ENCODE results near the gene PCDHGA12.

PCDHGA12 gene

GRCh38 chr5:141477044-141477575 is 46.8 kb downstream of the PCDHGA12 start:
- DNase-seq (ENCODE audit: low read depth): no peak
- no peak for TF ChIP-seq CTCF (IDR thresholded peaks at IDR 0.05; ENCODE audit: insufficient read depth, low read depth, low read length, missing control alignments)
- peak overlapping the region; percentile 90 for H3K4me3 ChIP-seq (ENCODE audit: low read depth, low read length)

- H3K4me3 ChIP-seq (ENCODE audit: low read depth, low read length): no peak overlapping the region
- DNase-seq (ENCODE audit: low read depth): no peak
- TF ChIP-seq CTCF (IDR thresholded peaks at IDR 0.05; ENCODE audit: insufficient read depth, low read depth, low read length, missing control alignments): no peak
These were observed 47.5 kb downstream of the PCDHGA12 start for GRCh38 chr5:141477815-141478214.

GRCh38 chr5:141478321-141478945 is 48.1 kb downstream of the PCDHGA12 start:
- H3K4me3 ChIP-seq (ENCODE audit: low read depth, low read length): no peak overlapping the region
- peak; percentile 46 for DNase-seq (ENCODE audit: low read depth)
- TF ChIP-seq CTCF (IDR thresholded peaks at IDR 0.05; ENCODE audit: insufficient read depth, low read depth, low read length, missing control alignments): peak; percentile 27

GRCh38 chr5:141479776-141480175 is 49.5 kb downstream of the PCDHGA12 start:
- TF ChIP-seq CTCF (IDR thresholded peaks at IDR 0.05; ENCODE audit: insufficient read depth, low read depth, low read length, missing control alignments): no peak
- H3K4me3 ChIP-seq (ENCODE audit: low read depth, low read length): no peak overlapping the region
- DNase-seq (ENCODE audit: low read depth): no peak
